Endothelial cell of umbilical vein (primary cell): Measurements from ENCODE around the gene BCAS3. TPM values are rescaled to one million over a fixed set of nuclear protein-coding genes. Genes with fewer than 3 reads are reported as not detected.

ENCODE experiments used
- BruUV-seq: library from RNA; stranded (reverse); fragments of 400-500 nt; replicated peaks from 2 replicates; lab custom pipeline; 2021; lab: Mats Ljungman, UMichigan
- CTCF ChIA-PET: fragments of 300-600, 350-600 bp; sonication (Branson Sonifier 250); formaldehyde crosslinking; loops from one replicate; lab custom pipeline; 2021; ENCODE audit warnings: antibody characterized with exemption, inconsistent platforms; lab: Charles Lee
- POLR2A ChIA-PET: fragments of 300-600, 350-600 bp; sonication (Branson Sonifier 250); formaldehyde crosslinking; loops from one replicate; lab custom pipeline; 2021; ENCODE audit warnings: antibody characterized with exemption, inconsistent platforms; lab: Charles Lee
- DNase-seq: peaks from one replicate; pipeline ENCODE4 v3.0.0-alpha.2; 2011; ENCODE audit warnings: low read depth, low spot score
- FAIRE-seq: peaks from 2 replicates; lab custom pipeline; 2011; peaks lifted over from hg19 to GRCh38; lab: Jason Lieb, UNC
- H2AFZ ChIP-seq: 2 replicates; pipeline ENCODE4 v1.6.0; 2012; ENCODE audit warnings: low read depth, low read length, control low read depth, inconsistent platforms
- H3K27ac ChIP-seq: 2 replicates; pipeline ENCODE4 v1.5.1; 2011; ENCODE audit warnings: low read depth, mild to moderate bottlenecking, control low read depth, low read length, moderate library complexity; ENCODE audit not compliant: insufficient read depth
- H3K27me3 ChIP-seq, 2 experiments: 2 replicates each; pipeline versions ENCODE4 v1.6.0 to v1.6.1; 2011; ENCODE audit warnings: low read length in 2 of 2, mixed read lengths in 1 of 2; ENCODE audit not compliant: control insufficient read depth in 2 of 2, insufficient read depth in 2 of 2
- H3K36me3 ChIP-seq, 2 experiments: 2 replicates in 1 of 2; 3 replicates in 1 of 2; pipeline ENCODE4 v1.5.1; 2011; ENCODE audit warnings: low read length in 2 of 2, mild to moderate bottlenecking in 1 of 2, moderate library complexity in 1 of 2; ENCODE audit not compliant: control insufficient read depth in 2 of 2, insufficient read depth in 2 of 2; ENCODE audit errors: extremely low read depth in 1 of 2
- H3K4me1 ChIP-seq: 3 replicates; pipeline ENCODE4 v1.5.1; 2011; ENCODE audit warnings: mild to moderate bottlenecking, low read length; ENCODE audit not compliant: control insufficient read depth, insufficient read depth; ENCODE audit errors: extremely low read depth
- H3K4me2 ChIP-seq: 2 replicates; pipeline ENCODE4 v1.6.1; 2011; ENCODE audit warnings: low read length, control low read depth, mixed read lengths; ENCODE audit not compliant: insufficient read depth
- H3K4me3 ChIP-seq, 3 experiments: fragments of 200-600 bp in 1 of 3; sonication (generic), shearing (Covaris generic) in 1 of 3; replicated peaks in 1 of 3; 2 replicates each; pipeline ENCODE4 v1.5.1; 2011 to 2016; ENCODE audit warnings: control low read depth in 3 of 3, low read length in 3 of 3, mild to moderate bottlenecking in 2 of 3, inconsistent platforms in 1 of 3, low read depth in 1 of 3, moderate library complexity in 1 of 3; ENCODE audit not compliant: insufficient read depth in 1 of 3
- H3K79me2 ChIP-seq: 2 replicates; pipeline ENCODE4 v1.6.0; 2012; ENCODE audit warnings: low read length, inconsistent platforms; ENCODE audit not compliant: control insufficient read depth, insufficient read depth
- H3K9ac ChIP-seq: replicated peaks from 2 replicates; pipeline ENCODE3; 2011; ENCODE audit warnings: low read length, control low read depth; ENCODE audit not compliant: insufficient read depth; ENCODE audit errors: extremely low read depth
- H3K9me1 ChIP-seq: replicated peaks from 3 replicates; pipeline ENCODE4 v1.6.0; 2011; ENCODE audit warnings: mild to moderate bottlenecking, low read length; ENCODE audit not compliant: control insufficient read depth, insufficient read depth; ENCODE audit errors: extremely low read depth
- H3K9me3 ChIP-seq: replicated peaks from 2 replicates; pipeline ENCODE4 v1.5.1; 2012; ENCODE audit warnings: low read length, inconsistent platforms; ENCODE audit not compliant: control insufficient read depth, insufficient read depth
- H4K20me1 ChIP-seq: replicated peaks from 2 replicates; pipeline ENCODE3; 2011; ENCODE audit warnings: mild to moderate bottlenecking, low read length; ENCODE audit not compliant: control insufficient read depth, insufficient read depth; ENCODE audit errors: extremely low read depth
- CTCF ChIP-seq, 2 donors: IDR thresholded peaks; 1 replicate in 1 of 2; 2 replicates in 1 of 2; pipeline ENCODE4 v1.5.1; 2011; ENCODE audit warnings: low read length in 2 of 2, mild to moderate bottlenecking in 2 of 2, moderate library complexity in 2 of 2, control low read depth in 1 of 2, inconsistent platforms in 1 of 2, low read depth in 1 of 2; ENCODE audit not compliant: insufficient read depth in 1 of 2; ENCODE audit errors: extremely low read depth in 1 of 2
- EZH2 ChIP-seq: IDR thresholded peaks from 2 replicates; pipeline ENCODE4 v1.6.1; 2012; ENCODE audit warnings: borderline replicate concordance, low read depth, mild to moderate bottlenecking, moderate library complexity, low read length, inconsistent platforms; ENCODE audit not compliant: severe bottlenecking
- FOS ChIP-seq: IDR thresholded peaks from 2 replicates; pipeline ENCODE4 v1.6.1; 2011; ENCODE audit warnings: mild to moderate bottlenecking, low read length, moderate library complexity, borderline replicate concordance; ENCODE audit not compliant: insufficient read depth
- GATA2 ChIP-seq: IDR thresholded peaks from 2 replicates; pipeline ENCODE4 v1.7.0; 2011; ENCODE audit warnings: low read depth, mild to moderate bottlenecking, moderate library complexity, mixed read lengths, low read length; ENCODE audit not compliant: insufficient read length, insufficient read depth
- JUN ChIP-seq: IDR thresholded peaks from 2 replicates; pipeline ENCODE4 v1.6.1; 2011; ENCODE audit warnings: borderline replicate concordance, low read depth; ENCODE audit not compliant: insufficient read length, insufficient read depth
- MAX ChIP-seq: IDR thresholded peaks from 2 replicates; pipeline ENCODE4 v1.6.1; 2011; ENCODE audit not compliant: insufficient read depth, insufficient read length
- MYC ChIP-seq: IDR thresholded peaks from one replicate; pipeline ENCODE4 v1.6.1; 2011; ENCODE audit warnings: mild to moderate bottlenecking, low read depth, low read length
- POLR2A ChIP-seq: IDR thresholded peaks from 2 replicates; pipeline ENCODE4 v1.6.1; 2012; ENCODE audit warnings: low read depth, mild to moderate bottlenecking, control low read depth, low read length
- POLR2AphosphoS5 ChIP-seq: IDR thresholded peaks from 2 replicates; pipeline ENCODE4 v1.6.1; 2012; ENCODE audit warnings: low read depth, mild to moderate bottlenecking, control low read depth, low read length, moderate library complexity; ENCODE audit not compliant: insufficient read depth
- dilution Hi-C: fragments of 300-500 bp; cut with MboI; formaldehyde crosslinking; loops from one replicate; pipeline ENCODE4 v1.15.0; 2019; ENCODE audit warnings: low sequenced_read_pairs; ENCODE audit not compliant: extremely low pct_ligation_motif_present
- intact Hi-C: fragments of 100-400 bp; cut with micrococcal nuclease; formaldehyde crosslinking; loops from one replicate; pipeline ENCODE4 v1.10.0; 2022
- polyA plus RNA-seq, 4 experiments: library from polyadenylated mRNA; depleted of rRNA in 3 of 4; stranded (reverse) in 3 of 4; unstranded in 1 of 4; fragments of >200 nt; gene quantifications; 2 replicates each; pipeline versions ENCODE4 v1.2.1 to v1.2.3, GENCODE V29; 2011 to 2012; ENCODE audit warnings: missing spikeins in 1 of 4
- total RNA-seq: library from RNA; stranded (reverse); gene quantifications from 2 replicates; pipeline ENCODE4 v1.2.3, GENCODE V29; 2021

BCAS3 gene
- total and polyA plus RNA-seq, 2 donors (not counting 3 experiments of a cell fraction or from before 2014, with no cell fraction given): 8.2 to 16.0 TPM

DNA sequence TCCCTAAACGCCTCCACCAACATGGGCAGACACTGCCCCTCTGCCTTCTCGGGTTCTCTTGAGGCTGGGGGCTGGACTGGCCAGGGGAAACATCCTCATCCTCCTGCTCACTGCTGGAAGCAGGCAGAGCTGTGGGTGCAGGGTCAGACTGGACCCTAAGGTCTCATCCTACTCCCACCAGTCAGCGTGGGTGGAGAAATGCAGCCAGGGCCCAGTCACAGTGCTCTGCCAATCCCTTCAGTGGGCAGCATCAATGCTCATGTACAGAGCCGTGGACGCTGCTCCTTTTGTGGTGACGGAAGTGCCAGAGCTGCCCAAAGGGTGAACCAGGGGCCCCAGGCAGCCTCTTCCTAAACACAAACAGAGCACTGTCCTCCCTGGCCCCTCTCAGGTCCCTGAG, 708.6 kb downstream of the BCAS3 start:
- ChIA-PET CTCF (interaction anchor here (1.4 to 2.6 kb wide), 3 partner anchors 414 to 665 kb away, joined by 4 to 13 read pairs (median 9); no protein-coding TSS in a partner anchor), POLR2A (no interaction called here)
- no TSS peak for BruUV-seq

More for the DNA sequence above, 708.6 kb downstream of the BCAS3 start:
- Histone ChIP-seq H3K4me2 (no peak overlapping the region), H3K4me3 (no peak overlapping the region), H4K20me1 (no peaks in the 10 kb centered on the region), H2AFZ (no peak overlapping the region), H3K4me1 (no peaks in the 10 kb centered on the region), H3K36me3 (no peaks in the 10 kb centered on the region), H3K27me3 (no peaks in the 10 kb centered on the region), H3K79me2 (no peaks in the 10 kb centered on the region), H3K9me3 (no peaks in the 10 kb centered on the region), H3K9me1 (no peaks in the 10 kb centered on the region), H3K9ac (no peak overlapping the region), H3K27ac (no peak overlapping the region)
- dilution Hi-C loops (no loop called here), intact Hi-C loops (no loop called here)
- FAIRE-seq (no peak), DNase-seq (no peak)
- TF ChIP-seq FOS (no peak), CTCF (IDR thresholded peaks at IDR 0.05; ENCODE audit: extremely low read depth in 1 of 2, insufficient read depth in 1 of 2, low read depth in 1 of 2, low read length in 2 of 2) (no peak), MAX (no peak), JUN (no peak), POLR2AphosphoS5 (no peak), MYC (no peak), POLR2A (no peak), GATA2 (no peak), EZH2 (no peak)
